DOHH2 (cell line): ENCODE results near the gene GAB2.

ENCODE experiments used
- CTCF ChIP-seq: fragments of 200-600 bp; sonication (generic); IDR thresholded peaks from one replicate; pipeline ENCODE4 v1.5.1; 2014; ENCODE audit warnings: antibody characterized with exemption, mild to moderate bottlenecking, low read depth, low read length; ENCODE audit not compliant: poor library complexity, severe bottlenecking
- EZH2phosphoT487 ChIP-seq: fragments of 200-600 bp; sonication (generic); IDR thresholded peaks from 2 replicates; pipeline ENCODE4 v1.6.1; 2017; ENCODE audit warnings: borderline replicate concordance, mild to moderate bottlenecking, antibody characterized with exemption, low read length, moderate library complexity, mixed read lengths

- TF ChIP-seq CTCF: no peak
- TF ChIP-seq EZH2phosphoT487: no peak
Measured at GRCh38 chr11:78244080-78244479, 173.5 kb downstream of the GAB2 start.
